ENCODE results near the gene LNPEP. TPM values are rescaled to one million over a fixed set of nuclear protein-coding genes. Genes with fewer than 3 reads are reported as not detected.

The LNPEP gene
- total and polyA plus RNA-seq, 2 of the 13 experiments (the other 11 are each of a cell fraction or from before 2014, with no cell fraction given): 8.0 to 16.9 TPM

DNA sequence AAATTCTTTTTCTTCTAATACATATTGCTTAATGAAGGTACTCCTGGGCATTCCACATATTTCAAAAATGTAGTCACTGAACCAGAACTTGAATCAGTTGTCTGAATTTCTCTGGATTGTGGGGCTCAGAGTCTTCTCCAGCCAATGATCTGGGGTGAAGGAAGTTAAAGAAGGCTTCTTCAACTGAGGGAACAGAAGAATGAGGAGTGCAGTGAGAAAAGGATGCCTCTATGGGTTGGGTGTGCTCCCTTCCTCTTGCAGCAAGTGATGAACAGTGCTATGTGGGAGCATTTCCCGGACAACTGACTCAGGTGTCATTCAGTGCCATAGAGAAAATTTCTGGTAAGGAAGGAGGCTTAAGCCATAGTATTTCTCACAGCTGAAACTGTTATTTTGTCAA lies 7.9 kb downstream of the LNPEP start:
- no peak overlapping the region for H3K4me3 ChIP-seq (replicated peaks in 1 of 3; ENCODE audit: insufficient read depth in 1 of 3, low read depth in 2 of 3, low read length in 3 of 3)
- no peak overlapping the region for H3K4me2 ChIP-seq (ENCODE audit: low read depth, low read length)
- no peak for FAIRE-seq
- in situ Hi-C loops (cut with HindIII; ENCODE audit: extremely low pct_ligation_motif_present, low pct_unique_long_range_greater_than_20kb): no loop called here
- H4K20me1 ChIP-seq (ENCODE audit: insufficient read depth, low read length): no peaks in the 10 kb centered on the region
- no peaks in the 10 kb centered on the region for H3K9me3 ChIP-seq (ENCODE audit: low read length)
- peaks cover 37% of the 10 kb centered on the region for H3K79me2 ChIP-seq (ENCODE audit: insufficient read depth, low read length)
- ChIA-PET POLR2A (no interaction called here), CTCF (ENCODE audit: low intra/inter-chr PET ratio, low total read pairs) (no interaction called here)
- ATAC-seq: no peak
- no peak overlapping the region for H3K27ac ChIP-seq (ENCODE audit: extremely low read length, insufficient read depth, low read length)
- peaks cover under 1% of the 10 kb centered on the region for H3K4me1 ChIP-seq (ENCODE audit: insufficient read depth, low read length)
- H3K36me3 ChIP-seq (replicated peaks in 1 of 2; ENCODE audit: control insufficient read depth in 1 of 2, insufficient read depth in 2 of 2, low read length in 2 of 2): no peaks in the 10 kb centered on the region
- TF ChIP-seq WIZ (CRISPR knock-in tag; IDR thresholded peaks at IDR 0.05): no peak
- no peak for TF ChIP-seq ZSCAN30 (CRISPR knock-in tag; IDR thresholded peaks at IDR 0.05)
- no peak for TF ChIP-seq HHEX (CRISPR knock-in tag; IDR thresholded peaks at IDR 0.05)
- no peak for TF ChIP-seq SOX5 (CRISPR knock-in tag; IDR thresholded peaks at IDR 0.05; ENCODE audit: borderline replicate concordance)
- TF ChIP-seq, protein P1, sequence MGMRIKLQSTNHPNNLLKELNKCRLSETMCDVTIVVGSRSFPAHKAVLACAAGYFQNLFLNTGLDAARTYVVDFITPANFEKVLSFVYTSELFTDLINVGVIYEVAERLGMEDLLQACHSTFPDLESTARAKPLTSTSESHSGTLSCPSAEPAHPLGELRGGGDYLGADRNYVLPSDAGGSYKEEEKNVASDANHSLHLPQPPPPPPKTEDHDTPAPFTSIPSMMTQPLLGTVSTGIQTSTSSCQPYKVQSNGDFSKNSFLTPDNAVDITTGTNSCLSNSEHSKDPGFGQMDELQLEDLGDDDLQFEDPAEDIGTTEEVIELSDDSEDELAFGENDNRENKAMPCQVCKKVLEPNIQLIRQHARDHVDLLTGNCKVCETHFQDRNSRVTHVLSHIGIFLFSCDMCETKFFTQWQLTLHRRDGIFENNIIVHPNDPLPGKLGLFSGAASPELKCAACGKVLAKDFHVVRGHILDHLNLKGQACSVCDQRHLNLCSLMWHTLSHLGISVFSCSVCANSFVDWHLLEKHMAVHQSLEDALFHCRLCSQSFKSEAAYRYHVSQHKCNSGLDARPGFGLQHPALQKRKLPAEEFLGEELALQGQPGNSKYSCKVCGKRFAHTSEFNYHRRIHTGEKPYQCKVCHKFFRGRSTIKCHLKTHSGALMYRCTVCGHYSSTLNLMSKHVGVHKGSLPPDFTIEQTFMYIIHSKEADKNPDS (CRISPR knock-in tag; IDR thresholded peaks at IDR 0.05): no peak
- TF ChIP-seq SIN3B (IDR thresholded peaks at IDR 0.05; ENCODE audit: low read length): no peak
- no peak for TF ChIP-seq ZFP62 (CRISPR knock-in tag; IDR thresholded peaks at IDR 0.05)
- intact Hi-C loops (cut with micrococcal nuclease; ENCODE audit: unreplicated experiment): no loop called here
- no peaks in the 10 kb centered on the region for H3K27me3 ChIP-seq (ENCODE audit: control insufficient read depth in 1 of 2, insufficient read depth in 2 of 2, low read length in 2 of 2)
- no peak overlapping the region for H2AFZ ChIP-seq (ENCODE audit: low read length)
- 96% methylated on average over 1 of the region's 1 CpG for WGBS (ENCODE audit: low lambda C conversion rate)
- H3K9ac ChIP-seq (ENCODE audit: insufficient read depth, low read depth, low read length): no peak overlapping the region
- no peak for DNase-seq (ENCODE audit: low spot score)
- no TSS peak for BruUV-seq (replicated peaks)

DNA sequence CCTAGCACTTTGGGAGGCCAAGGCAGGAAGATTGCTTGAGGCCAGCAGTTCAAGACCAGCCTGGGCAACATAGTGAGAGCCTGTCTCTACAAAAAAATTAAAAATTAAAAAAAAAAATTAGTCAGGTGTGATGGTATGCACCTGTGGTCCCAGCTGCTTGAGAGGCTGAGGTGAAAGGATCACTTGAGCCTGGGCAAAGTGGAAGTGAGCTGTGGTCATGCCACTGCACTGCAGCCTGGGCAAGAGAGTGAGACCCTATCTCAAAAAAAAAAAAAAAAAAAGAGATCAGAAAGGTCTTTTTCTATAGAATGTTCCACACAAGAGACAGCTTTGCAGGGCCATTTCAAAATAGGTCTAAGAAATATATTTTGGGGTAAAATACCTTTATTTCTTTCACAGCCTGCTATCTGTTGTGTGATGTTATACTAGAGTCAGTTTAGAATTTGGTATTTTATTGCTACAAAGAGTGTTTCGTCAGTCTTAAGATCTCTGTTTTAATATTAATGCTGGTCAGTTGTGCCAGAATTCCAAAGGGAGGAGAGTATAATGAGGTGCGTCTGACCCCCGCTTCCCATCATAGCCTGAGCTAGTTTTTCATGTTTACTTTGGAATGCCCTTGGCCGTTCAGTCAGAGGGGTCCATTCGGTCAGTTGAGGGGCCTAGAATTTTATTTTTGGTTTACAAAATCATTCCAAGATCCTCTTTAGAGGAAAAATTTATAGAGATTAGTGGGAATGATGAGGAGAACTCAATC lies 9.4 kb downstream of the LNPEP start:
- no peak overlapping the region for H3K27ac ChIP-seq (ENCODE audit: extremely low read length, insufficient read depth, low read length)
- POLR2A ChIA-PET: no interaction called here
- H3K9me3 ChIP-seq (ENCODE audit: low read length): no peaks in the 10 kb centered on the region

More for the DNA sequence above, 9.4 kb downstream of the LNPEP start:
- H3K4me2 ChIP-seq (ENCODE audit: low read depth, low read length): no peak overlapping the region
- ATAC-seq: no peak
- BruUV-seq (replicated peaks): no TSS peak
- intact Hi-C loops (cut with micrococcal nuclease; ENCODE audit: unreplicated experiment) (no loop called here), in situ Hi-C loops (cut with HindIII; ENCODE audit: extremely low pct_ligation_motif_present, low pct_unique_long_range_greater_than_20kb) (no loop called here)
- H3K4me1 ChIP-seq (ENCODE audit: insufficient read depth, low read length): no peaks in the 10 kb centered on the region
- no peaks in the 10 kb centered on the region for H4K20me1 ChIP-seq (ENCODE audit: insufficient read depth, low read length)
- FAIRE-seq: no peak
- no peak for TF ChIP-seq ESRRA (CRISPR knock-in tag; IDR thresholded peaks at IDR 0.05; ENCODE audit: low read depth)
- TF ChIP-seq, protein P2, sequence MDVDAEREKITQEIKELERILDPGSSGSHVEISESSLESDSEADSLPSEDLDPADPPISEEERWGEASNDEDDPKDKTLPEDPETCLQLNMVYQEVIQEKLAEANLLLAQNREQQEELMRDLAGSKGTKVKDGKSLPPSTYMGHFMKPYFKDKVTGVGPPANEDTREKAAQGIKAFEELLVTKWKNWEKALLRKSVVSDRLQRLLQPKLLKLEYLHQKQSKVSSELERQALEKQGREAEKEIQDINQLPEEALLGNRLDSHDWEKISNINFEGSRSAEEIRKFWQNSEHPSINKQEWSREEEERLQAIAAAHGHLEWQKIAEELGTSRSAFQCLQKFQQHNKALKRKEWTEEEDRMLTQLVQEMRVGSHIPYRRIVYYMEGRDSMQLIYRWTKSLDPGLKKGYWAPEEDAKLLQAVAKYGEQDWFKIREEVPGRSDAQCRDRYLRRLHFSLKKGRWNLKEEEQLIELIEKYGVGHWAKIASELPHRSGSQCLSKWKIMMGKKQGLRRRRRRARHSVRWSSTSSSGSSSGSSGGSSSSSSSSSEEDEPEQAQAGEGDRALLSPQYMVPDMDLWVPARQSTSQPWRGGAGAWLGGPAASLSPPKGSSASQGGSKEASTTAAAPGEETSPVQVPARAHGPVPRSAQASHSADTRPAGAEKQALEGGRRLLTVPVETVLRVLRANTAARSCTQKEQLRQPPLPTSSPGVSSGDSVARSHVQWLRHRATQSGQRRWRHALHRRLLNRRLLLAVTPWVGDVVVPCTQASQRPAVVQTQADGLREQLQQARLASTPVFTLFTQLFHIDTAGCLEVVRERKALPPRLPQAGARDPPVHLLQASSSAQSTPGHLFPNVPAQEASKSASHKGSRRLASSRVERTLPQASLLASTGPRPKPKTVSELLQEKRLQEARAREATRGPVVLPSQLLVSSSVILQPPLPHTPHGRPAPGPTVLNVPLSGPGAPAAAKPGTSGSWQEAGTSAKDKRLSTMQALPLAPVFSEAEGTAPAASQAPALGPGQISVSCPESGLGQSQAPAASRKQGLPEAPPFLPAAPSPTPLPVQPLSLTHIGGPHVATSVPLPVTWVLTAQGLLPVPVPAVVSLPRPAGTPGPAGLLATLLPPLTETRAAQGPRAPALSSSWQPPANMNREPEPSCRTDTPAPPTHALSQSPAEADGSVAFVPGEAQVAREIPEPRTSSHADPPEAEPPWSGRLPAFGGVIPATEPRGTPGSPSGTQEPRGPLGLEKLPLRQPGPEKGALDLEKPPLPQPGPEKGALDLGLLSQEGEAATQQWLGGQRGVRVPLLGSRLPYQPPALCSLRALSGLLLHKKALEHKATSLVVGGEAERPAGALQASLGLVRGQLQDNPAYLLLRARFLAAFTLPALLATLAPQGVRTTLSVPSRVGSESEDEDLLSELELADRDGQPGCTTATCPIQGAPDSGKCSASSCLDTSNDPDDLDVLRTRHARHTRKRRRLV (CRISPR knock-in tag; IDR thresholded peaks at IDR 0.05): no peak
- no peaks in the 10 kb centered on the region for H3K27me3 ChIP-seq (ENCODE audit: control insufficient read depth in 1 of 2, insufficient read depth in 2 of 2, low read length in 2 of 2)
- CTCF ChIA-PET (ENCODE audit: low intra/inter-chr PET ratio, low total read pairs): no interaction called here
- no peak overlapping the region for H3K4me3 ChIP-seq (replicated peaks in 1 of 3; ENCODE audit: insufficient read depth in 1 of 3, low read depth in 2 of 3, low read length in 3 of 3)
- H3K36me3 ChIP-seq (replicated peaks in 1 of 2; ENCODE audit: control insufficient read depth in 1 of 2, insufficient read depth in 2 of 2, low read length in 2 of 2): no peaks in the 10 kb centered on the region
- 67% methylated on average over 5 of the region's 5 CpGs for WGBS (ENCODE audit: low lambda C conversion rate)
- H3K79me2 ChIP-seq (ENCODE audit: insufficient read depth, low read length): peaks cover 25% of the 10 kb centered on the region
- no peak overlapping the region for H3K9ac ChIP-seq (ENCODE audit: insufficient read depth, low read depth, low read length)
- no peak for DNase-seq (ENCODE audit: low spot score)
- H2AFZ ChIP-seq (ENCODE audit: low read length): no peak overlapping the region

Measured in HepG2 (cell line).